H9 (cell line): ENCODE results near the gene HTR3A. TPM values are rescaled to one million over a fixed set of nuclear protein-coding genes. Genes with fewer than 3 reads are reported as not detected.

Experiments
- DNase-seq: peaks from one replicate; pipeline ENCODE4 v3.0.0-alpha.2; 2017
- H2AFZ ChIP-seq: one replicate; pipeline ENCODE4 v1.6.1; 2013; ENCODE audit warnings: mild to moderate bottlenecking, low read length, control low read depth, moderate library complexity
- H2AK5ac ChIP-seq: 2 replicates; pipeline ENCODE4 v1.6.1; 2013; ENCODE audit warnings: low read length, control low read depth, mixed read lengths; ENCODE audit not compliant: insufficient read length
- H2BK120ac ChIP-seq: one replicate; pipeline ENCODE4 v1.6.1; 2013; ENCODE audit warnings: low read depth, mild to moderate bottlenecking, low read length, control low read depth, inconsistent platforms; ENCODE audit not compliant: poor library complexity, severe bottlenecking
- H2BK12ac ChIP-seq: 2 replicates; pipeline ENCODE4 v1.6.1; 2013; ENCODE audit warnings: low read length, control low read depth, mixed read lengths, low read depth; ENCODE audit not compliant: insufficient read length
- H2BK15ac ChIP-seq: 2 replicates; pipeline ENCODE4 v1.6.1; 2013; ENCODE audit warnings: low read depth, low read length, control low read depth
- H2BK20ac ChIP-seq: one replicate; pipeline ENCODE4 v1.6.1; 2013; ENCODE audit warnings: low read depth, mild to moderate bottlenecking, low read length, control low read depth, inconsistent platforms; ENCODE audit not compliant: poor library complexity, severe bottlenecking
- H2BK5ac ChIP-seq: 2 replicates; pipeline ENCODE4 v1.6.1; 2013; ENCODE audit warnings: low read length, control low read depth, mixed read lengths; ENCODE audit not compliant: insufficient read length
- H3K14ac ChIP-seq: 2 replicates; pipeline ENCODE4 v1.6.1; 2013; ENCODE audit warnings: low read length, control low read depth; ENCODE audit not compliant: insufficient read depth
- H3K18ac ChIP-seq: 2 replicates; pipeline ENCODE4 v1.6.1; 2013; ENCODE audit warnings: low read depth, mild to moderate bottlenecking, mixed read lengths, low read length, control low read depth; ENCODE audit not compliant: insufficient read length
- H3K23ac ChIP-seq: 2 replicates; pipeline ENCODE4 v1.6.1; 2013; ENCODE audit warnings: low read length, control low read depth, mixed read lengths, low read depth; ENCODE audit not compliant: insufficient read length
- H3K23me2 ChIP-seq: 2 replicates; pipeline ENCODE4 v1.6.1; 2013; ENCODE audit warnings: low read depth, mild to moderate bottlenecking, mixed read lengths, low read length, control low read depth; ENCODE audit not compliant: insufficient read length, poor library complexity, severe bottlenecking
- H3K27ac ChIP-seq: 2 replicates; pipeline ENCODE4 v1.5.1; 2013; ENCODE audit warnings: low read length, control low read depth, mixed read lengths, low read depth; ENCODE audit not compliant: insufficient read length
- H3K27me3 ChIP-seq: 2 replicates; pipeline ENCODE4 v1.6.1; 2013; ENCODE audit warnings: low read length, control low read depth, inconsistent platforms; ENCODE audit not compliant: insufficient read depth
- H3K4ac ChIP-seq: 2 replicates; pipeline ENCODE4 v1.6.1; 2013; ENCODE audit warnings: low read depth, mild to moderate bottlenecking, control low read depth, inconsistent platforms, low read length, moderate library complexity
- H3K4me1 ChIP-seq: 2 replicates; pipeline ENCODE4 v1.6.1; 2013; ENCODE audit warnings: low read length, control low read depth, inconsistent platforms; ENCODE audit not compliant: insufficient read depth
- H3K4me2 ChIP-seq: 2 replicates; pipeline ENCODE4 v1.6.1; 2013; ENCODE audit warnings: low read length, control low read depth, mixed read lengths; ENCODE audit not compliant: insufficient read length, insufficient read depth
- H3K56ac ChIP-seq: 2 replicates; pipeline ENCODE4 v1.6.1; 2013; ENCODE audit warnings: low read depth, mild to moderate bottlenecking, mixed read lengths, low read length, control low read depth; ENCODE audit not compliant: insufficient read length
- H3K79me1 ChIP-seq: 2 replicates; pipeline ENCODE4 v1.6.1; 2013; ENCODE audit warnings: low read depth, mild to moderate bottlenecking, moderate library complexity, low read length, control low read depth, inconsistent platforms; ENCODE audit not compliant: insufficient read depth, poor library complexity, severe bottlenecking
- H3K79me2 ChIP-seq: 2 replicates; pipeline ENCODE4 v1.6.1; 2013; ENCODE audit warnings: low read length, control low read depth, inconsistent platforms; ENCODE audit not compliant: insufficient read depth
- H3K9ac ChIP-seq: 2 replicates; pipeline ENCODE4 v1.6.1; 2013; ENCODE audit warnings: low read length, control low read depth, mixed read lengths; ENCODE audit not compliant: insufficient read length; ENCODE audit errors: extremely low read depth
- H3K9me3 ChIP-seq: one replicate; pipeline ENCODE4 v1.6.1; 2013; ENCODE audit warnings: low read depth, low read length, inconsistent platforms; ENCODE audit not compliant: control insufficient read depth
- H3T11ph ChIP-seq: one replicate; pipeline ENCODE4 v1.6.1; 2013; ENCODE audit warnings: mild to moderate bottlenecking, low read length, control low read depth, inconsistent platforms
- H4K20me1 ChIP-seq: one replicate; pipeline ENCODE4 v1.6.1; 2013; ENCODE audit not compliant: control insufficient read depth, insufficient read length, insufficient read depth
- H4K5ac ChIP-seq: 2 replicates; pipeline ENCODE4 v1.6.1; 2013; ENCODE audit warnings: low read depth, mild to moderate bottlenecking, mixed read lengths, low read length, control low read depth; ENCODE audit not compliant: insufficient read length
- H4K8ac ChIP-seq: replicated peaks from 2 replicates; pipeline ENCODE4 v1.6.1; 2013; ENCODE audit warnings: low read length, control low read depth, mixed read lengths, low read depth; ENCODE audit not compliant: insufficient read length
- H4K91ac ChIP-seq: 2 replicates; pipeline ENCODE4 v1.6.1; 2013; ENCODE audit warnings: low read depth, mild to moderate bottlenecking, moderate library complexity, mixed read lengths, low read length, control low read depth; ENCODE audit not compliant: insufficient read length
- H3K27ac Mint-ChIP-seq, 3 experiments: 2 replicates in 2 of 3; 3 replicates in 1 of 3; pipeline ENCODE4 v1.8.0; 2020 to 2021; ENCODE audit warnings: mixed read lengths in 3 of 3, mild to moderate bottlenecking in 1 of 3, moderate library complexity in 1 of 3
- H3K27me3 Mint-ChIP-seq: 2 replicates; pipeline ENCODE4 v1.8.0; 2021; ENCODE audit warnings: low read depth, mild to moderate bottlenecking, moderate library complexity, mixed read lengths
- H3K36me3 Mint-ChIP-seq, 3 experiments: 2 replicates in 2 of 3; 3 replicates in 1 of 3; pipeline ENCODE4 v1.8.0; 2020 to 2021; ENCODE audit warnings: low read depth in 3 of 3, mixed read lengths in 3 of 3; ENCODE audit not compliant: insufficient read depth in 1 of 3
- H3K4me1 Mint-ChIP-seq, 2 experiments: 2 replicates each; pipeline ENCODE4 v1.8.0; 2020; ENCODE audit warnings: mixed read lengths in 2 of 2
- H3K4me3 Mint-ChIP-seq, 2 experiments: 2 replicates in 1 of 2; 3 replicates in 1 of 2; pipeline ENCODE4 v1.8.0; 2020 to 2021; ENCODE audit warnings: mild to moderate bottlenecking in 2 of 2, mixed read lengths in 2 of 2, moderate library complexity in 1 of 2
- H3K9me3 Mint-ChIP-seq, 2 experiments: 2 replicates in 1 of 2; 3 replicates in 1 of 2; pipeline ENCODE4 v1.8.0; 2020; ENCODE audit warnings: mild to moderate bottlenecking in 2 of 2, mixed read lengths in 2 of 2, moderate library complexity in 1 of 2
- WGBS: extraction: QIAGEN DNeasy Blood & Tissue Kit; methylation state at CpG from one replicate; pipeline ENCODE4 v1.1.7; 2013; ENCODE audit warnings: missing lambda C conversion rate, low lambda C conversion rate, mixed read lengths; ENCODE audit not compliant: insufficient read length; ENCODE audit errors: extremely low coverage; 5-methylcytosine and 5-hydroxymethylcytosine counted together
- total RNA-seq: library from RNA; stranded (reverse); gene quantifications from 2 replicates; pipeline ENCODE4 v1.2.1, GENCODE V29; 2021
- TF ChIP-seq, protein P1 (sequence below): fragments of 200-600 bp; sonication (generic); conservative IDR thresholded peaks from 3 replicates; pipeline ENCODE4 v1.8.0; 2021; ENCODE audit warnings: antibody characterized with exemption, mild to moderate bottlenecking

HTR3A gene
- total RNA-seq, 1 experiment from 2014 or later, result 4.1 TPM

- no peak for DNase-seq
- Histone ChIP-seq H3K18ac (no peak overlapping the region), H2BK5ac (no peak overlapping the region), H2AFZ (no peak overlapping the region), H3K27me3 (no peaks in the 10 kb centered on the region), H3K79me2 (no peaks in the 10 kb centered on the region), H3K79me1 (no peaks in the 10 kb centered on the region), H4K5ac (no peak overlapping the region), H4K20me1 (no peaks in the 10 kb centered on the region), H2AK5ac (no peak overlapping the region), H4K91ac (no peak overlapping the region), H2BK12ac (no peak overlapping the region), H2BK120ac (no peak overlapping the region), H3K56ac (no peak overlapping the region), H2BK20ac (no peak overlapping the region), H3K27ac (no peak overlapping the region), H4K8ac (no peak overlapping the region), H2BK15ac (no peak overlapping the region), H3K4me2 (no peak overlapping the region), H3K4ac (no peak overlapping the region), H3K9me3 (no peaks in the 10 kb centered on the region), H3K23me2 (no peaks in the 10 kb centered on the region), H3K14ac (no peak overlapping the region), H3K9ac (no peak overlapping the region), H3T11ph (no peak overlapping the region), H3K23ac (no peak overlapping the region), H3K4me1 (no peaks in the 10 kb centered on the region)
- no CpG with 5 or more reads among the region's 7 CpGs for WGBS
- Mint-ChIP-seq H3K9me3 (no peaks in the 10 kb centered on the region; a peak in 1 of 5 replicates), H3K4me1 (peaks cover 25 to 37% of the 10 kb centered on the region in 2 experiments), H3K36me3 (no peaks in the 10 kb centered on the region), H3K4me3 (no peak overlapping the region), H3K27ac (no peak overlapping the region), H3K27me3 (peaks cover 12% of the 10 kb centered on the region)
- TF ChIP-seq, protein P1, sequence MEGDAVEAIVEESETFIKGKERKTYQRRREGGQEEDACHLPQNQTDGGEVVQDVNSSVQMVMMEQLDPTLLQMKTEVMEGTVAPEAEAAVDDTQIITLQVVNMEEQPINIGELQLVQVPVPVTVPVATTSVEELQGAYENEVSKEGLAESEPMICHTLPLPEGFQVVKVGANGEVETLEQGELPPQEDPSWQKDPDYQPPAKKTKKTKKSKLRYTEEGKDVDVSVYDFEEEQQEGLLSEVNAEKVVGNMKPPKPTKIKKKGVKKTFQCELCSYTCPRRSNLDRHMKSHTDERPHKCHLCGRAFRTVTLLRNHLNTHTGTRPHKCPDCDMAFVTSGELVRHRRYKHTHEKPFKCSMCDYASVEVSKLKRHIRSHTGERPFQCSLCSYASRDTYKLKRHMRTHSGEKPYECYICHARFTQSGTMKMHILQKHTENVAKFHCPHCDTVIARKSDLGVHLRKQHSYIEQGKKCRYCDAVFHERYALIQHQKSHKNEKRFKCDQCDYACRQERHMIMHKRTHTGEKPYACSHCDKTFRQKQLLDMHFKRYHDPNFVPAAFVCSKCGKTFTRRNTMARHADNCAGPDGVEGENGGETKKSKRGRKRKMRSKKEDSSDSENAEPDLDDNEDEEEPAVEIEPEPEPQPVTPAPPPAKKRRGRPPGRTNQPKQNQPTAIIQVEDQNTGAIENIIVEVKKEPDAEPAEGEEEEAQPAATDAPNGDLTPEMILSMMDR, result no peak
Observed at GRCh38 chr11:113992459-113993110, 17.7 kb downstream of the HTR3A start.
